HG03442 (cell line): ENCODE results near the gene CRADD.
"Not testable (repeated sequence)": the region's sequence is repeated elsewhere in the genome, so short reads cannot be mapped to it uniquely, and the experiment has no call there.

ENCODE experiments used
- ATAC-seq: cut with Tn5 transposase; IDR thresholded peaks from one replicate; pipeline ENCODE4 v1.9.1; 2021; ENCODE audit warnings: mild to moderate bottlenecking, moderate library complexity; ENCODE audit not compliant: unreplicated experiment

CRADD gene

DNA sequence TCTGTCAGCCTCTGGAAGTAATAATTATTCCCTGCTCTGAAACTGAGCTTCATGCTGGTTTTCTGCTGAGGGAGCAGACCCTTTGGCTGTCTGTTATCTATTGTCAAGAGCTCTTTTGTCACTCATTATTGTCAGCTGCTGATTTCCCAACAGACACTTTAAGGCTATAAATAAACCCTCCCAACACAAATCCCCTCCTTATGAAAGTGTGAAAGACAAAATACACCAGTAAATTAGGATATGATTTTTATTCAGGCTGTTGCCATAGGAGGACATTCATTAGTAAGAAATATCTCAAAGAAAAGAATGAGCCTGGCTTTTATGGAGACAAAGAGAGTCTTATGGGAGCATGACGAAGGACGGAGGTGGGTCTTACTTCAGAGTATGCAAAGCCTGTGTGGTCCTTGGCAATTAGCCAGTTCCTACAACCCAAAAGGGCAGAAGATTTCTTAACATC is 180.8 kb downstream of the CRADD start:
- no peak for ATAC-seq

DNA sequence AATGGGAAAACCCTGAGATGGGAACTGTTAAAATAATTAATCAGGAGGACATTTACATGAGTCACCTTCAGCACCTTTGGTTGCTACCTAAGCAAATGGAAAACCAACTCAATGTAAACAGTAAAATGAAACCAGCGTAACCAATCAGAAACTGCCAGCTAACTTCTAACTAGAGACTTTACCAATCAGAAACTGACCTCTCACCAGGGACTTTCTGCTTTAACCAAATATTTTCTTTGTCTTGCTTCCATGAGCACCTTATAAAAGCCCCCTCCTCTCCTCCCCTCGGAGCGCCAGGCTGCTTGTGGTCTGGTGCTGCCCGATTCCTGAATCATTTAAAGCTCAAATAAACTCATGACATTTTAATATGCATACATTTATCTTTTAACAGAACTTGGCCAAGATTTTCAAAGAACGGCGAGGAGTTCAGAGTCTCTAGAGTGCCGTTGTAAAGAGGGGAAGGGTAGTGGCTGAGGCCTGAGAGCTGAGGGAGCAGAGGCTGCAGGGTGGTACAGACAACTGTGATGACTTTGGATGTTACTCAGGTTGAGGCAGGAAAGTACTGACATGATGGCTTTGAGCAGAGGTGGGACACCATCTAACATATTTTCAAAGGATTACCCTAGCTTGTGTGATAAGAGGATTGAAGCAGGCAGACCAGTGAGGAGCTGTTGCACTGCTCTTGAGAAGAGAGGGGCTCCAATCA is 183.6 kb downstream of the CRADD start:
- no peak for ATAC-seq

DNA sequence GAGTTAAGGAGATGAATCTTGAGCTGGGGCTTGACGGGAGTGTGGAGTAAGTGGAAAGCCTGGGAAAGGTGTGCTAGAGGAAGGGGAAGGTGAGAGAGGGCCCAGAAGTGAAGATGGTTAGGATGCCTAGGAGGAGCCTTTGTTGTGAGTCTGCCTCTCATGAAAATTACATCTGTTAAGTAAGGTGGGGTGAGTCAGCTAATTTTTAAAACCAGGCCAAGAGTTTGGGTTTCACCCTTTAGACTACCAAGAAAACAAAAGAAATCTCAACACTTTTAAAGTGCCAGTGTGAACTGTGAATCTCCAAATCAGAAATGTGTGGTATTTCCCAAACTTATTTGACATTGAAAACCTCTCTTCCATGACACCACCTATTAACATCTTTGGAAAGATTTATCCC is 185.2 kb downstream of the CRADD start:
- no peak for ATAC-seq

DNA sequence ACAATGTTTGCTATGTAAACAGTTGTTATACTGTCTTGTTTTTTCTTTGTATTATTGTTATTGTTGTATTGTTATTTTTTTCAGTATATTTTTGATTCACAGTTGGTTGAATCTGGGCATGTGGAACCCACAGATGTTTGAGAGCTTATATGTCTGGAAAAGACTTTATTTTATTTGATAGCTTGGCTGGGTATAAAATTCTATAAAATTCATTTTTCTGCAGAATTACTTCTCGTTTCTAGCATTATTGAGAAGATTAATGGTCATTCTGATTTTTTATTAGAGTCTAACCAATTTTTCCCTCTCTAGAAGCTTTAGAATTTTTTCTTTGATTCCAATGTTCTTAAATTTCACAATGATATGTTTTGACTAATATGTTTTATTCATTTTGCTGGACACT is 188.6 kb downstream of the CRADD start:
- ATAC-seq = no peak

DNA sequence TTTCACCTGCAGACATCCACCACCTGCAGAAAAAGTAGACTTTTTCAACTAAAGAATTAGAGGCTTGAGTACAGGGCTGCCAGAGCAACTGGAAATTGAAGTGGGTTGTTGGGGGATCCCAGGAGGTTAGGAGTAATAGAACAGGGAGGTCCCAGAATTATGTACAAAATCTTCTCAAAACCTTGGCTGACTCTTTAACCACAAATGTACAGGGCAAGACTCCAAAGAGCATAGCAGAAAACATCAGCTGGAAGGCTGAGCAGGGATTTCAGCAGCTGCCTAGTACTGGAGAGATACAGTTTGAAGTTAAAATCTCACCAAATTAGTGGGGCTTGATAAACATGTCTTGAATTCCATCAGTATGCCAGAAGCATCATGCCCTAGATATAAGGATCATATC is 191.6 kb downstream of the CRADD start:
- ATAC-seq = no peak

DNA sequence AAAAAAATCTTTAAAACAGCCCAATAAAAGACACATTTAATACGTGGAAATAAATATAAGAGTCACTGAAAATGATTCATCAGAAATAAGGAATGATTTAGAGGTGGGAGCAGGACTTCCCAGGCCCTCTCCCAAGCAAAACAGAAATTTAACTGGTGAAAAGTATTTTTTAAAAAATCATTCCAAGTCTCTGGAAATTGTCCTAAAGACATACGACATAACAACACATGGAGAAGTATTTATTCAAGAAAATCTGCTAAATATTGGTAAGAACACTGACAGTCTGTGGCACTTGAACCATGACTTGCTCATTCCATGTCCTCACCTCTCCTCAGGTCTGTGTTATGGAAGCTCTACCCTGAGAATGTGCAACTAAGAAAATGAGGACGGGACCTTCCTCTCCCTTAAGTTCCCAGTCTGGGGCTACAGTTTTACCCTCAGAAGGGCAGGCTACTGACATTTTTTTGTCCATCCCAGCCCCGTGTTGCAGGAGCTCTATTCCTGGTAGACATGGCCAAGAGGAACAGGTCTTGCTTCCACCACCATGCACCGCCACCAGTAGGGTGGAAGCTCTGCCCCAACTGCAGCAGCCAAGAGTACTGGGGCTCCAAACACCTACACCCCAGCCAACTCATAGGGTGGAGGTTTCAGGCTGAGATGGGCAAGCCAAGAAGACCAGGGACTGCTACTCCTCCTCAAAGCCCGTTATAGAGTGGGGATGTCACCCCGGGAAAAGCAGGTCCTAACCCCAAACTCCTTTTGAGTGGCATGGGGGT is 193.0 kb downstream of the CRADD start:
- ATAC-seq = no peak

DNA sequence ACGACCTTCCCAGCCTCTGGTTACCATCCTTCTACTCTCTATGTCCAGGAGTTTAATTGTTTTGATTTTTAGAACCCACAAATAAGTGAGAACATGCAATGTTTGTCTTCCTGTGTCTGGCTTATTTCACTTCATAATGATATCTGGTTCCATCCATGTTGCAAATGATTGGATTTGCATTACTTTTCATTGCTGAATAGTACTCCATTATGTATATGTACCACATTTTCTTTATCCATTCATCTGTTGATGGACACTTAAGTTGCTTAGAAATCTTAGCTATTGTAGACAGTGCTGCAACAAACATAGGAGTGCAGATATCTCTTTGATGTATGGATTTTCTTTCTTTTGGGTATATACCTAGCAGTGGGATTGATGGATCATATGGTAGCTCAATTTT is 194.4 kb downstream of the CRADD start:
- not testable (repeated sequence) for ATAC-seq

DNA sequence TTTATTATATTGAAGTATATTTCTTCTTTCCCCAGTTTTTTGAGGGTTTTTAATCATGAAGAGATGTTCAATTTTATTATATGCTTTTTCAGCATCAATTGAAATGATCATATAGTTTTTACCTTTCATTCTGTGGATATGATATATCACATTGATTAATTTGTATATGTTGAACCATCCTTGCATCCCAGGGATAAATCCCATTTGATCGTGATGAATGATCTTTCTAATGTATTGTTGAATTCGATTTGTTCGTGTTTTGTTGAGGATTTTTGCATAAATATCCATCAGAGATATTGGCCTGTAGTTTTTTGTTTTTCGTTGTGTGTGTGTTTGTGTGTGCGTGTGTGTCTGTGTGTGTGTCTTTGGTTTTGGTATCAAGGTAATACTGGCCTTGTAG is 196.4 kb downstream of the CRADD start:
- ATAC-seq = no peak

DNA sequence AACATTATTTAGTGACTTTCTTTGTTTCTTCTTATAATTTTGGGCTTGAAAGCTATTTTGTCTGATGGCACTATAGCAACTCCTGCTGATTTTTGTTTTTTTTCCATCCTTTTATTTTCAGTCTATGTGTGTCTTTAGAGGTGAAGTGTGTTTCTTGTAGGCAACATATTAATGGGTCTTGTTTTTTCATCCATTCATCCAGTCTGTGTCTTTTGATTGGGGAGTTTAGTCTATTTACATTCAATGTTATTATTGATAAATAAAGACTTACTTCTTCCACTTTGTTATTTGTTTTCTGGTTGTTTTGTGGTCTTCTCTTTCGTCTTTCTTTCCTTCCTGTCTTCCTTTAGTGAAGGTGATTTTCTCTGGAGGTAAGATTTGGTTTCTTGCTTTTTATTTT is 198.0 kb downstream of the CRADD start:
- ATAC-seq = no peak

DNA sequence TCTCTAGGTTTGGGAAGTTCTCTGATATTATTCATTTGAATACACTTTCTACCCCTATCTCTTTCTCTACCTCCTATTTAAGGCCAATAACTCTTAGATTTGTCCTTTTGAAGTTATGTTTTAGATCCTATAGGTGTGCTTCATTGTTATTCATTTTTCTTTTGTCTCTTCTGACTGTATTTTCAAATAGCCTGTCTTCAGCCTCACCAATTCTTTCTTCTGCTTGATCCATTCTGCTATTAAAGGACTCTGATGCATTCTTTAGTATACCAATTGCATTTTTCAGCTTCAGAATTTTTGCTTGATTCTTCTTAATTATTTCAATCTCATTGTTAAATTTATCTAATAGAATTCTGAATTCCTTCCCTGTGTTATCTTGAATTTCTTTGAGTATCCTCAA is 199.2 kb downstream of the CRADD start:
- ATAC-seq = no peak

DNA sequence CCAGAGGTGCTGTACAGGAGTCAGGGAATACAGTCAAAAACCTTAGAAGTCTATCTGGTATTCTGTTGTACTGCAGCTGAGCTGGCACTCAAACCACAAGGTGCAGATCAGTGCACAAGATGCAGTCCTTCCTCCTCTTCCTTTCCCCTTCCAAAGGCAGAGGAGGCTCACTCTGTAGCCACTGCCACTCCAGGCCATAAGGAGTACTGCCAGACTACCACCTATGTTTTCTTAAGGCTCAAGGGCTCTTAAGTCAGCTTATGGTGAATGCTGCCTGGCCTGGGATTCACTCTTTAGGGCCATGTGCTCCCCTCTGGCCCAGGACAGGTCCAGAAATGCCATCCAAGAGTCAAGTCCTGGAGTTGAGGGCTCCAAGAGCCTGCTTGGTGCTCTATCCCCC is 200.3 kb downstream of the CRADD start:
- ATAC-seq = no peak

DNA sequence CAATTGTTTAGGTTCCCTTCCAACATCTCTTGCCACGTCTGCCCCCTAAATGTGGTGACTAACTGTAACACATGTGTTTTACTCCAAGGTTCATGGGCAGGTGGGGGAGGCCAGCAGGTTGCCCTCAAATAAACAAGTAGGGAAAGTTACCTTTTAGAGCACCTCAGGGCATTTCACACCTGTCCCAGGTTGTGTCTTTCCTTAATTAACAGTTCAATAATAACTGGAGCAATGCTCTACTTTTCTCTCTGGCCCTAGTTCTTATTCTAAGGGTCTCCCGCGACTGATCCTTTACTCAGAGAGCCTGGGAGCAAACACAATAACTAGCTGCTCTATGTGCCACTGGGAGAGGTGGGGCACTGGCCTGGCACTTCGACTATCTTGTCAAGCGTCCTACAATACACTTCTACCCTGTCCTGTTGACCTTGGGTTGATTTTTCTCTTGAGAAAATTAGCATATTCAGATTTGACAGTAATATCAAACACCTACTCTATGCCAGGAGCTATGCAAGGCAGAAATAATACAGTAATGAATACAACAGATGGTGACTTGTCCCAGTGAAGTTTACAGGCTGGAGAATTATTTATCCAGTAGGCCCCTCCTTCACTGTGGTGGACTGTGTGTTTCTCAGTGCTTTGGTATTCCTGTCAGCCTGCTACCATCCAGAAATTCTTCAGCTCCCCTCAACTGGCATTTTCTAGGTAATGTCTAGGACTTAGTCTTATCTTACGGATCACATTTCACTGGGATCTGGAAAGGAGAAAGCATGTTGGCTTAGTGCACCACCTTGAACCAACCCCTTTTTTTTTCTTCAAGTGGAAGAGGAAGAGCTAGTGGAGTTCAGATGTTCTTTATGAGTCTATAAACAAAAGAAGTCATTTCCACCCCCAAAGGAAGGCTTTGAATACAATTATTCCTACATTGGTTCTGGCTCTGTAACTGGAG is 202.6 kb downstream of the CRADD start:
- no peak for ATAC-seq

DNA sequence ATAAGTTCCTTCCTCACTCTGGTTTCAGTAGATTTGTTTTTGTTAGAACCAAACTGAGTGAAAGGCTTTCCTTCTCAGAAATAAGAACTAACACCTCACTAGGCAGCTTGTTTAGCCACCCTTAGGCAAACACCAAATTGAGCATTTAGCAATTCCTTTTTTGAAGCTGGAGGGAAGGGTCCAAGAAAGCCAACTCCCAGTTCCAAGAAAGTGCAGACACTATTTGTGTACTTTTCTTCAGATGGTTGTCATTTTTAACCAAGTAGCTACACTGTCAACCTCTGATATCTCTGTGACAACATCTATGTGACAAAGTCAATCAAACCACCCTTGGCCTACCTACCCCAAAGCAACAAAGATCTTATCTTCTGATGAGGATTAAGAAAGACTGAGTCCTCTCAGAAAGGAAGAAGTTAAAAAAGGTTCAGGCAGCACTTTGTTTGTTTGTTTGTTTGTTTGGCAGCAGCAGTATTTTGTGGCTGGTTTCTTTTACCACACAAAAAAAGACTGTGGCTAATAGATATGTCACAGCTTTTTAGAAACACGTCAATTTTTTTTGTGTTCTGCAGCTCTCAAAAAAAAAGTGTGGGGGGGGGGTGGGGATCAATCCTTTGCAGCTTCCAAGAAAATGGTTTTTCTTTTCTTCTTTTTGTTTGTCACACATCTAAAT is 203.8 kb downstream of the CRADD start:
- ATAC-seq = no peak

DNA sequence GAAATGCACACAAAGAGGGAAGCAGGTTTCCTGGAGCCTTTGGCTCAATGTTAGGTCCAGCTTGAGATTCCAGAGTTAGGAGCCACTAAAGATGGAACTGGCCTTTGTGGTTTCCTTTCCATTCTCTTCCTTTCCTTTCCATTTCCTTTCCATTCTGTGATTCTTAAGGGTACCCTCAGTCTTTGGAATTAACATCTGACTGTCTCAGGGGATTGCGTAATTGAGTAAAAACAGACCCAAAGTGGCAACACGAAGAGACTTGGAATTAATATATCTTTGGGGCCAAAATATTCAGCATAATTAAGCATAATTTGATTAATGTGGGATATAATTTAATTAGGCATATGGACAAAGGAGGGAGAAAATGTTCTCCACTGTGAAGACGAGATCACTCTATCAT is 205.6 kb downstream of the CRADD start:
- ATAC-seq = no peak

DNA sequence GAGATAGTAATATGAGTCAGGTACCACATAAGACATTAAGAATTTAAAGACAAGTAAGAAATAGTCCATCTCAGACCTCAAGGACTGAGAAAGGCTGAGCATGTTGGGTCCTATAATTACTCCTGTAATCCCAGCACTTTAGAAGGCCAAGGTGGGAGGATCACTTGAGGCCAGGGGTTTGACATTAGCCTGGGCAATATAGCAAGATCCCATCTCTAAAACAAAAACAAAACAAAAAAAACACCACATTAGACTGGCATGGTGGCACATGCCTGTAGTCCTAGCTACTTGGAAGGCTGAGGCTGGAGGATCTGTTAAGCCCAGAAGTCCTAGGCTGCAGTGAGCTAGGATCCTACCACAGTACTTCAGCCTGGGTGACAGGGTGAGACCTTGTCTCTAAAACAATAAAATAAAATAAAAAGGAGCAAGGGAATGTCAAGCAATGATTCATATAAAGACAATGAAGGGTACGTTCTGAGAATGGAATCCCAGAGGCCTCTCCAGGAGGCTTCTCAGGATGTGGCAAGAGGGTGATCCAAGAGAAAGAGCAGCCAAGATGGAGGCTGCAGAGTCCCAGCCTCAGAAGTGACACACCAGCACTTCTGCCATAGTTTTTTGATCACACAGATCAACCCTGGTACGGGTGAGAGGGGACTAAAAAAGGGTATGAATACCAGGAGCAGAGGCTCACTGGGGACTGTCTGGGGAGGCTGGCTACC is 206.4 kb downstream of the CRADD start:
- ATAC-seq = no peak

DNA sequence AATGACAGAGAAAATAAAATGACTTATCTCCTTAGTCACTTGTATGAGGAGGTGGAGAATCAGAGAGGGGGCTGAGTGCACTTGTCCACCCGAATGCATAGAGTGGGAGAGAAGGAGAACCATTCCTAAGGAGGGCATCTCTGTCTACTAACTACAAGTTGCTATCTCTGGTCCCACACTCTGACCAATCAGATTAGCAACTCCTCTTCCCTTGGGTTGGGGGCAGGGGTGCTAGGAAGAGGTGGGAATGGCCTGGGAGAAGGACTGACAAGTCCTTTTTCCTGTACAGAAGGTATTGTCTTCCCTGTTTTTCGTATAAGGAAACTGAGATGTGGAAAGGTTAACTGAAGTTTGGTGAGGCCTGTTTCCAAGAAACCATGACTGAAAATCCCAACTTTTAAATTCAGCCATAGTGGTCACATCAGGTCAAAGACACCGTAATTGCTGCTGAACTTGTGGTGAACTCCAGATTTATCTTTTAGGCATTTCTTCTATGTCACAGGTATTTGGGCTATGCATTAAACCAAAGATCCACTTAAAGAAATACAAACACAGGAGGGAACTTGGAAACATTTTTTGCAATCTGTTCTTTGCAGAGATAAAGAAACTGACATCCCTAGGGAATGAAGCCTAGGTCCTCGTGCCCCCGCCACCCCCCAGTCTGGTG is 207.8 kb downstream of the CRADD start:
- ATAC-seq = no peak

DNA sequence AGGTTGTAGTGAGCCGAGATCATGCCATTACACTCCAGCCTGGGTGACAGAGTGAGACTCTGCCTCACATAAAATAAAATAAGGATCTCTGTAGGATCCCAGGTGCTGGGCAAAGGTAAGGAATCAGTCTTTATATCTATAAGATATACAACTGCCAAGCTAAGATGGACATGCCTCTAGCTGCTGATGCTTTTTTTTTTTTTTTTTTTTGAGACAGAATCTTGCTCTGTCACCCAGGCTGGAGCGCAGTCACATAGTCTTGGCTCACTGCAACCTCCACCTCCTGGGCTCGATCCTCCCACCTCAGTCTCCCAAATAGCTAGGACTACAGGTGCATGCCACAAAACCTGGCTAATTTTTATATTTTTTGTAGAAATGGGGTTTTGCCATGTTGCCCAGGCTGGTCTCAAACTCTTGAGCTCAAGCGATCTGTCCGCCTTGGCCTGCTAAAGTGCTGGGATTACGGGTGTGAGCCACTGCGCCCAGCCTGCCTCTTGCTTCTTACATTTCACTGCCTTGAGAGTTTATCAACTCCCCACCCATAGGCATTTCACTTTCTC is 208.9 kb downstream of the CRADD start:
- not testable (repeated sequence) for ATAC-seq

DNA sequence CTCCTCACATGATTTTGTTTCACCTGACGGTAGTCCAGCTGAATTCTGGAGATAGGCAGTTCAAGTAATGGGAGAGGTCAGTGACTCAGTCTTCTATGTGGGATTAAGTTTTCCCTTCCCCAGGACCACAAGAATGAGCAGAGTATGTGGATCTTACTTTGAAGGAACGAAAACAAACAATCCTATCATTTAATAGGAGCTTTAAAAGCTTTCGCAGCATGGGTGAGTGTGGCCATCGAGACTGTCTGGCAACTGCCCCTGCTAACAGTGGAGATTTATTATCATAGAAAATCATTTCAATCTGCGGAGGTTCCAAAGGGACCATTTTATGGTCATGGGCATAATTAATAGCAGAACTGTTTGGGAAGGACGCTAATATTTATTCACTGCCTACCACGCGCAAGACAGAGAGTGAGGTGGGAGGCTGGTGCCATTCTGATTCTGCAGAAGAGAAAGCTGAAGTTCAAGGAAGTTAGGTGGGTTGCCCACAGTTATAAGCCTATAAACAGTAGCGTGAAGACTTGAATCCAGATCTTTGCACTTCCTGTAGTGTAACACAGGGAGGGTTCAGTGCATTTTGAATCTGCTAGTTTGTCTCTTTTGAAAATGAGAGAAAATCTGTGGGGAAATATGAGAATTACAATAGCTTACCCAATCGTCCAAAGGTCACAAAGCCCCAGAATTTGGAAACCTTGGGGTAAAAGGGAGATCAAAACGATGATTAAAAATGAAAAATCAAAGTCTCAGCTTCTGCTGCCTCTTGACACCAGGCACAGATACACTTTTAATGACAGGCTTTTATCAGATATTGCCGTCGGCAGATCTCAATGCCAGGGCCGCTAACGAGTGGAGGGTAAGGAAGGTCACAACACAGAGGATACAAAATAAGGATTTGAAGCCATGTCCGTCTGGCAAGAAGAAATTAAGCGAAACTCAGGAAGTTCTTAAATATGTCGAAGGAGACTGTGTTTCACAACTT is 209.6 kb downstream of the CRADD start:
- ATAC-seq = no peak
